GM12878 (cell line): ENCODE measurements around the gene FOXI2.

Experiments used
- CTCF ChIP-seq, 3 experiments: IDR thresholded peaks in 2 of 3; conservative IDR thresholded peaks in 1 of 3; 2 replicates each; pipeline ENCODE4 v1.5.1; 2011; ENCODE audit warnings: low read depth in 3 of 3, low read length in 3 of 3, mild to moderate bottlenecking in 3 of 3, control low read depth in 2 of 3, moderate library complexity in 2 of 3, inconsistent platforms in 1 of 3, mixed read lengths in 1 of 3; ENCODE audit not compliant: control insufficient read depth in 2 of 3, insufficient read depth in 1 of 3; ENCODE audit errors: extremely low read depth in 1 of 3
- EP300 ChIP-seq, 2 experiments: fragments of 150-350 bp in 1 of 2; IDR thresholded peaks; 2 replicates each; pipeline ENCODE4 v1.6.1; 2011 to 2012; ENCODE audit warnings: low read depth in 2 of 2, low read length in 2 of 2, borderline replicate concordance in 1 of 2, improper control_type of control experiment in 1 of 2, inconsistent platforms in 1 of 2; ENCODE audit not compliant: control insufficient read depth in 1 of 2
- ETV6 ChIP-seq, 2 experiments: fragments of 450-650 bp in 1 of 2; IDR thresholded peaks in 1 of 2; conservative IDR thresholded peaks in 1 of 2; 2 replicates each; pipeline ENCODE4 v1.6.1; 2014; ENCODE audit warnings: antibody characterized with exemption in 1 of 2, borderline replicate concordance in 1 of 2, low read depth in 1 of 2, mild to moderate bottlenecking in 1 of 2, moderate library complexity in 1 of 2
- FOXM1 ChIP-seq: IDR thresholded peaks from 2 replicates; pipeline ENCODE4 v1.6.1; 2012; ENCODE audit warnings: low read depth, mild to moderate bottlenecking, inconsistent platforms, low read length, moderate library complexity
- NFIC ChIP-seq: IDR thresholded peaks from 2 replicates; pipeline ENCODE4 v1.6.1; 2012; ENCODE audit warnings: low read depth, mild to moderate bottlenecking, inconsistent platforms, low read length, moderate library complexity
- NFYB ChIP-seq: IDR thresholded peaks from 2 replicates; pipeline ENCODE4 v1.6.1; 2011; ENCODE audit warnings: low read depth, mild to moderate bottlenecking, low read length, improper control_type of control experiment, moderate library complexity; ENCODE audit not compliant: insufficient read depth
- POLR2A ChIP-seq: IDR thresholded peaks from 2 replicates; pipeline ENCODE4 v1.6.1; 2011; ENCODE audit warnings: low read depth, mild to moderate bottlenecking, low read length
- SIN3A ChIP-seq: IDR thresholded peaks from 2 replicates; pipeline ENCODE4 v1.6.1; 2012; ENCODE audit warnings: low read depth, low read length, improper control_type of control experiment
- SP1 ChIP-seq: IDR thresholded peaks from one replicate; pipeline ENCODE4 v1.6.1; 2011; ENCODE audit warnings: low read depth, low read length
- SRF ChIP-seq, 2 experiments: IDR thresholded peaks; 2 replicates each; pipeline ENCODE4 v1.6.1; 2011; ENCODE audit warnings: low read depth in 2 of 2, low read length in 2 of 2, mild to moderate bottlenecking in 1 of 2, moderate library complexity in 1 of 2
- STAT3 ChIP-seq: IDR thresholded peaks from 2 replicates; pipeline ENCODE4 v1.6.1; 2011; ENCODE audit warnings: low read depth, low read length, improper control_type of control experiment
- TAF1 ChIP-seq: IDR thresholded peaks from 2 replicates; pipeline ENCODE4 v1.6.1; 2011; ENCODE audit warnings: mild to moderate bottlenecking, low read depth, low read length, borderline replicate concordance
- TBL1XR1 ChIP-seq: IDR thresholded peaks from 2 replicates; pipeline ENCODE4 v1.6.1; 2012; ENCODE audit warnings: low read depth, low read length, improper control_type of control experiment
- USF1 ChIP-seq: IDR thresholded peaks from 2 replicates; pipeline ENCODE4 v1.6.1; 2011; ENCODE audit warnings: borderline replicate concordance, low read depth, mild to moderate bottlenecking, moderate library complexity, mixed read lengths, low read length; ENCODE audit not compliant: insufficient read depth; ENCODE audit errors: extremely low read length

GRCh38 chr10:127743205-127743604, 6.2 kb downstream of the FOXI2 start:
- TF ChIP-seq FOXM1 (no peak), SIN3A (no peak), SRF (IDR thresholded peaks at IDR 0.05; ENCODE audit: low read depth in 2 of 2, low read length in 2 of 2) (no peak), TBL1XR1 (no peak), POLR2A (no peak), TAF1 (no peak), STAT3 (no peak), EP300 (IDR thresholded peaks at IDR 0.05; ENCODE audit: borderline replicate concordance in 1 of 2, control insufficient read depth in 1 of 2, low read depth in 2 of 2, low read length in 2 of 2) (no peak), NFYB (no peak), NFIC (no peak), ETV6 (conservative IDR thresholded peaks at IDR 0.05 in 1 of 2, IDR thresholded peaks at IDR 0.05 in 1 of 2; ENCODE audit: borderline replicate concordance in 1 of 2, low read depth in 1 of 2) (no peak), SP1 (no peak), CTCF (IDR thresholded peaks at IDR 0.05 in 2 of 3, conservative IDR thresholded peaks at IDR 0.05 in 1 of 3; ENCODE audit: control insufficient read depth in 2 of 3, extremely low read depth in 1 of 3, insufficient read depth in 1 of 3, low read depth in 3 of 3, low read length in 3 of 3) (no peak), USF1 (no peak)
